Colonic mucosa (tissue), 4 donors: Measurements from ENCODE around the gene PPP1R12B. TPM values are rescaled to one million over a fixed set of nuclear protein-coding genes. Genes with fewer than 3 reads are reported as not detected.

ENCODE experiments used
- DNase-seq: peaks from one replicate; pipeline ENCODE4 v3.0.0-alpha.2; 2020
- H3K27ac ChIP-seq: fragments of 200-600 bp; one replicate; pipeline ENCODE4 v1.8.0; 2021
- H3K27me3 ChIP-seq: fragments of 200-600 bp; one replicate; pipeline ENCODE4 v1.8.0; 2021
- H3K36me3 ChIP-seq: fragments of 200-600 bp; one replicate; pipeline ENCODE4 v1.8.0; 2021
- H3K4me1 ChIP-seq: fragments of 200-600 bp; one replicate; pipeline ENCODE4 v1.8.0; 2021; ENCODE audit warnings: mild to moderate bottlenecking
- H3K4me3 ChIP-seq: fragments of 200-600 bp; one replicate; pipeline ENCODE4 v1.8.0; 2021
- H3K9ac ChIP-seq, 2 donors: one replicate each; pipeline ENCODE4 v1.7.0; 2013; ENCODE audit warnings: control low read depth in 2 of 2, low read depth in 2 of 2, low read length in 2 of 2
- H3K9me3 ChIP-seq: fragments of 200-600 bp; one replicate; pipeline ENCODE4 v1.8.0; 2021
- CTCF ChIP-seq: fragments of 200-600 bp; IDR thresholded peaks from one replicate; pipeline ENCODE4 v1.8.0; 2022; ENCODE audit warnings: antibody characterized with exemption, mild to moderate bottlenecking
- intact Hi-C: fragments of 100-400 bp; cut with DNase I; formaldehyde crosslinking; loops from one replicate; pipeline ENCODE4 v1.14.1; 2022
- total RNA-seq, 2 donors: library from RNA; stranded (reverse); fragmentation: NEBNext Ultra II Directional in 1 of 2; extraction: Animal tissue kit (Norgen Biotek cat#: 25700) in 1 of 2; gene quantifications; one replicate each; pipeline ENCODE4 v1.2.1, GENCODE V29; 2021
- donor health status: healthy.
- donor health status: DM: no; HTN: no; CAD: no.
- donor health status: DM: no; HTN: no; CAD: no.

PPP1R12B gene
- total RNA-seq, 2 donors from 2014 or later = 41.1 to 125 TPM

DNA sequence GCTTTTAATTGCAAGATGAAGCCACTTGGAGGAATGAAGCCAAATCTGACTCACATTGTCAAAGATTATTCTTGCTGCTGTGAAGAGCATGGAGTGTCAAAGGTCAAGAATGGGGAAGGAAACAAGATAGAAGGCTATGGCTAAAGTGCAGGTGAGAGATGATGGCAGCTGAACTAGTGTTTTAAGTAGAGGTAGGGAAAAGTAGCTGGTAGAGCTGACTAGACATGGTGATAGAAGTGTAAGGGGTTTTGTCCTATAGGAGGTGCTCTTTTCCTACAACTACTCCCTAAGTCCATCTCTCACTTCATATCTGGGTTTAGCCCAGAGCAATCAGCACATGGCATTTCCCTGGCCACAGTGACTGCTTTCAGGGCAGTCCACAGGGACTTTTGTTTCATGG is 18.6 kb upstream of the PPP1R12B start:
- TF ChIP-seq CTCF = no peak
- H3K9ac ChIP-seq = no peak overlapping the region
- H3K36me3 ChIP-seq = no peaks in the 10 kb centered on the region
- no peak overlapping the region for H3K27ac ChIP-seq
- H3K4me3 ChIP-seq = no peak overlapping the region
- H3K9me3 ChIP-seq = no peaks in the 10 kb centered on the region
- no peak for DNase-seq
- no peaks in the 10 kb centered on the region for H3K27me3 ChIP-seq
- intact Hi-C loops = loop anchor here (10.0 kb wide), 1 partner anchor 385 kb away; the partner anchor contains the start of gene SYT2
- H3K4me1 ChIP-seq = no peaks in the 10 kb centered on the region

DNA sequence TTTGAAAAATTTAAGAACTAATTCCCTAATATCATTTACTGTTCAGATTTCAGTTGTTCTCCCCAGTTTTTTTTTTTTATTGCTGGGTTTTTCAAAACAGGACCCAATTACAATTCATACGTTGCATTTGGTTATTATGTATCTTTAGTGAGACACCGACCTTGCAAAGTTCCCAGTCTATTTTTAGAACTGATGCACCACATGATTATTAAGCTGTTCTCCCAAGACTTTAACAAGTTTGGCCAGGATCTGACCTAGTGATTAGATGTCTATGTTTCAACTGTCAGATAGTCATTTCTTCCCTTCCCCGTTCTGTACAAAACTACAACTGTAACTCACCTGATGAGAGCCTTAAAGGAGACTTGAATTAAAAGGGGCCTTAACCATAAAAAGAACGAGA is 14.6 kb upstream of the PPP1R12B start:
- no peak overlapping the region for H3K9ac ChIP-seq
- intact Hi-C loops = no loop called here
- H3K27ac ChIP-seq = no peak overlapping the region
- no peak for DNase-seq
- no peaks in the 10 kb centered on the region for H3K27me3 ChIP-seq
- no peak overlapping the region for H3K4me3 ChIP-seq
- no peaks in the 10 kb centered on the region for H3K36me3 ChIP-seq
- TF ChIP-seq CTCF = no peak
- no peaks in the 10 kb centered on the region for H3K4me1 ChIP-seq
- H3K9me3 ChIP-seq = no peaks in the 10 kb centered on the region

DNA sequence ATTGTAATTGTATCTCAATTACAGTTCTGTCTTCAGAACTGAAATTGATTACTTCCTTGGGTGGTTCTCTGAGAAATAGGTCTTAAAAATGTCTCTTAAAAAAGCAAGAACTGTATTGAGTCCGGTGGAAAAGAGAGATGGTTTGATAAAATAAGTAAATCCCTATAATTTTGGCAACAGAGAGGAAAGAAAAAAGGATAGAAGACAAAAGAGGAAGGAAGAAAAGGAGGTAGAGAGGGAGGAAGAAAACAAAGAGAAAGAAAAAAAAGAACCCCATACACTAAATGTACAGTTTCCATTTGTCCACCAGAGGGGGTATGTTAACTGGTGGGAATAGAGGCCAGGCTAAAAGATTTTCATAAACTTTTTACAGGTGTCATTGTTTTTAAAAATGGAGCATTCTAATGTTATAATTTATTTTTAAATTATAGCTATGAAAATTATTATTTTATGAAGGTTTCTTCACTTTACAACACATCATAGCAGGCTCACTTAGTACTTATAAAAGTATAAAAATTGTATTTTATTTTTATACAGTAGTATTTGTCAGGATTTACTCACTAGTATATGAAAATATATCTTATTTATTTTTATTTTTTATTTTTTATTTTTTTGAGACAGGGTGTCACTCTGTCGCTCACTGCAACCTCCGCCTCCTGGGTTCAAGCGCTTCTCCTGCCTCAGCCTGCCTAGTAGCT is 4.7 kb upstream of the PPP1R12B start:
- TF ChIP-seq CTCF = peak; percentile 84
- no peak for DNase-seq
- H3K27ac ChIP-seq = no peak overlapping the region
- H3K4me1 ChIP-seq = peaks cover 4% of the 10 kb centered on the region
- H3K27me3 ChIP-seq = no peaks in the 10 kb centered on the region
- no peak overlapping the region for H3K9ac ChIP-seq
- no peaks in the 10 kb centered on the region for H3K9me3 ChIP-seq
- intact Hi-C loops = no loop called here
- H3K36me3 ChIP-seq = no peaks in the 10 kb centered on the region
- H3K4me3 ChIP-seq = no peak overlapping the region

- H3K27me3 ChIP-seq = no peaks in the 10 kb centered on the region
- no peak overlapping the region for H3K27ac ChIP-seq
- no peak for TF ChIP-seq CTCF
- H3K9me3 ChIP-seq = no peaks in the 10 kb centered on the region
- DNase-seq = no peak
- peaks cover 6% of the 10 kb centered on the region for H3K4me1 ChIP-seq
- no peaks in the 10 kb centered on the region for H3K36me3 ChIP-seq
- intact Hi-C loops = no loop called here
- H3K4me3 ChIP-seq = no peak overlapping the region
- no peak overlapping the region for H3K9ac ChIP-seq
Observed at GRCh38 chr1:202348005-202348508, 442 bp upstream of the PPP1R12B start.

DNA sequence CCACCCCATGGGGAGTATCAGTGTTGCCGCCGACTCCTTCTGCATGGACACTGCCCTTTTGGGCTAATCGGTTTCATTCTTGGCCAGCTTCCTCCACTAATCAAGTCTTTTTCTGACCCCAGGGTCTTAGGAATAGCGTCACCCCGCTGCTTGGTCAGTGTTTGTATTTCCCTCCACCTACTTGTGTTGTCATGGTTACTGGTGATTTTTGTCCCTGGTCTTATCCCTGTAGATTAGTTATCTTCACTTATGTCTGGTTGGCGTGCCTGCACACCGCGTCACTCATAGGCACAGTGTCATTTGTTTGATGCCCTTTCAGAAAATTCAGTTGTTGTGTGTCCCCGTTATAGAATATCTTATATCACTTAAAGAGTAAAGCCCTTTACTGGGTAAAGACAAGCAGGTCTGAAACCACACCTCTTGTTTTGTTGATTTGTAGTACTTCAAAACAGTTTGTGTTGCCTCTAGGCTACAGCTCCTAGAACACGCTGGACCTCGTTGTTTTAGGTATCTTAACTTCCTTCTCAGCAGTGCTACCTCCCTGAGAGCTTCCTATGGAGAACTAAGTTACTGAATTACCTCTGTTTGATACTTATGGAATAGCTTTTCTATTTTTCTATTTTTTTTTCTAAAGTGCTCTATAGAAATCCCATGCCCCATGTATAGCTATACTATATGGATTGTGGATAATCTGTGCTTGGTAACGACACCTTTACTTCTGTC is 868 bp downstream of the PPP1R12B start:
- H3K27me3 ChIP-seq = no peaks in the 10 kb centered on the region
- peak overlapping the region; percentile 88 for H3K27ac ChIP-seq
- H3K4me1 ChIP-seq = peaks cover 6% of the 10 kb centered on the region
- H3K9me3 ChIP-seq = no peaks in the 10 kb centered on the region
- H3K36me3 ChIP-seq = no peaks in the 10 kb centered on the region
- peak overlapping the region; percentile 90 to 91 for H3K9ac ChIP-seq
- TF ChIP-seq CTCF = no peak
- DNase-seq = no peak
- H3K4me3 ChIP-seq = peak overlapping the region; percentile 100
- intact Hi-C loops = no loop called here
